ENCODE measurements around the gene GGT1. TPM values are rescaled to one million over a fixed set of nuclear protein-coding genes. Genes with fewer than 3 reads are reported as not detected.
"Not testable (repeated sequence)": the region's sequence is repeated elsewhere in the genome, so short reads cannot be mapped to it uniquely, and the experiment has no call there.

GGT1 gene
- polyA plus RNA-seq, 3 donors = 47.9 to 89.3 (median 80.4) TPM

DNA sequence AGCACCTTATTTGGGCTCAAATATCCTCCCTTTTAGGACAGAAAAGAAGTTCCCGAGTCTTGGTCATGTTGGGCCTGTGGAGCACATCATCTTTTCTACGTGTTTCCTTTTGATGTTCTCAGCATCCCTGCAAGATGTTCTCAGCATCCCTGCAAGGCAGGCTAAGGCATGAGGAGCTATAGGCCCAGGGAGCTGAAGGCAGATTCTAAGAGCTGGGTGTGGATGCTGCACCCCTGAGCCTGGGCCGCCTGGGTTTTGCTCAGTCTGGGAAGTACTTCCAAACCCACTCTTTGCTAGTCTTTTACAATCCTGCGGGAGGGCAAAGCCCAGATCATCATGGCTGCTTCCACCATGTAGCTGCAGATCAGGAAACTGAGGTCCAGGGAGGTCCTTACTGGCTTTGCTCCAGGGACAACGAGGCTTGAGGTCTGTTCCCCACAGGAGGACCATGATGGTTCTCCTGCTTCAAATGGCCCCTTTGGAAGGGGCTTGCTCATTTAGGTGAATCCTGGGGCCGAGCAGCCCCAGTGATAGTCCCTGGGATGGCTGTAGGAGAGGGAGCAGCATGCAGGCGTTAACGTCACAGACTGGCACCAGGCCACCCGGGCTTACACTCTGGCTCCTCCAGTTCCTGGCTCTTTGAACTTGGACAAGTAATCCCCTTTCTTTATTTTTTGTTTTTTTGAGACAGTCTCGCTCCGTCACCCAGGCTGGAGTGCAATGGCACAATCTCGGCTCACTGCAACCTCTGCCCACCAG, 20.8 kb upstream of the GGT1 start:
- no peak for DNase-seq

DNA sequence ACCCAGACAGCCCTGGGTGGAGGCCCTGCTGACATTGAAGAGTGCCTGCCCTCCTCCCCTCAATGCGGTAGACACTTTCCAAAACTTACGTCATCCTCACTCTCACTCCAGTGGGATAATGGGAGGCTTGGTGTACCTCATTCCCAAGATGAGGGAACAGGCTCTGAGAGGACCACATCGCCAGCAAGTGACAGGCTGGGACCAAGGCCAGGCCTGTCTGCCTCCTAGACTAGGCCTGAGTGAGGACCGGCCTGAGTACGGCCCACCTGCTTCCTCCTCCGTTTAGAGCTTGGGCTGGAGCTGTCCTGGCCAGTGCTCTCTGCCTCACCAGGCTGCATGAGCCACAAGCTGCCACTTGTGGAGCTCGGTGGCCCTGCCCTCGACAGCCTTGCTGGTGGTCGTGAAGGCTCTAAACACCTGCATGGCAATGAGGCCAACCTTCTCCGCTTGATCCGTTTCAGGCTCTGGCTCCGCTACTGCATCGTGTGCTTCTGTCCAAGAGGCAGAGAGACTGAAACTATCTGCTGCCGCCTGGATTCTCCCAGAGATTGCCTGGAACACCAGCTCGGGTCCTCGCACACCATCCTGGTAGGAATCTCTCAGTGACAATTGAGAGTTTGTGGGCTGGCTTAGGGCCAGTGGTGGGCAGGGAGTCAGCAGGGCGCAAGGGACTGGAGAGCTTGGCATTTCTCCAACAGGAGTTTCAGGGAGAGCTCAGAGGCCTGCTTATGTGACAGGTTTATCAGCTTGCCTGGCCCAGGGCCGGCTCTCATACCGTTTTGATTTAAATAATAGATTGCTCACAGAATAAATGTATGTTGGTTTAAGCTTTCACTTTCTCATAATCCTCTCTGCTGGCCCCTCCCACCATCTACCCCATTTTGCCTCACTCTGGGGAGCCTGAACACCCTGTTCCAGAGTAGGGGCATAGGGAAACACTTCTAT, 19.5 kb upstream of the GGT1 start:
- DNase-seq = no peak

DNA sequence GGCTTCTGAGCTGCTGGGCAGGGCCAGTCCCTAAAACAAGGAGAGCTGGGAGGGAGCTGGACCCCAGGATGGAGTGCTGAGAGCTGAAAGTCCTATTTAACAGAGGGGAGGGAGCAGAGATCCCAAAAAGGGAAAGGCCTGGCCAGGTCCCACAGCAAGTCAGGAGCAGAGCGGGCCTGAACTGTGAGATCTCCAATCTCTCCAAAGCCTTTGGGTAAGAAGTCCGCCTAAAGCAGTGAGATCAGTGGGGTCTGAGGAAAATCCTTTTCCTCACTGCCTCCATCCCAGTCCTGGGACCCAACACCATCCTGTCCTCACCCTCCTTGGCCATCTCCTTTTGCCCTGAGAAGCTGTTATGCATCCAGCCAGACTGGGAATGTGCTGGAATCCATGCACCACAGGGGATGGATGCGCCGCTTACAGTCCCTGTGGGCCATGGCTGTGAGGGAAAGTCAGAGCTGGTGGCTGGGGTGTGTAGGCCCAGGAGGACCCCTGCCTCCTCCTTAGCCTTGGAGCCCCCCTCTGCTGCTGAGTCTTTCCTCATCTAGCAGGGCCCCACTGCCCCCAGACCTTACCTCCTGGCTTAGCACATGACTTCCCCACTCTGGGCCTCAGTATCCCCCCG, 18.7 kb upstream of the GGT1 start:
- no peak for DNase-seq

DNA sequence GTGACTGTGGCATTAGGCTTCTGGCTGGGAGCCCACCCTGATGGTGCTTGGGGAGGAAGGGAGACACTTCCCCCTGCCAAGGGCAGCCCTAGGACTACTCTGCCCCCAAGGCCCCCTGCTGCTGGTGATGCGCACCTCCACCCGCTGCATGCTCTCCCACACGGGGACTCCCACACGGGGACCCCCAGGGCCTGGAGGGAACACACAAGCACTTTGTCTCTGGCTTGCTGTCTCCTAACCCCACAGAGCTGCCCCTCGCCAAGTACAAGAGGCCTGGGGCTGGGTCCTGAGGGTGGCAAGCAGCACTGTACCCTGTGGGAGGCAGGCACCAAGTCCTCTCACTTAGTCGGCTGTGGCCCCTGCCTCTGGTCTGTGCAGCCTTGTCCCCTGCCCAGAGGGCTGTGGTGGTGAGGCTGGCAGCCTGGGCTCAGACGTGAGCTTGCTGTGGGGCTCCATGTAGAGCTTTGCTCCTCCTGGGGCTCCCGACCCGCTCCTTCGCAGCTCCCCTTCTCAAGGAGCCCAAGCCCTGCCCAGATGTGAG, 18.1 kb upstream of the GGT1 start:
- no peak for DNase-seq

DNA sequence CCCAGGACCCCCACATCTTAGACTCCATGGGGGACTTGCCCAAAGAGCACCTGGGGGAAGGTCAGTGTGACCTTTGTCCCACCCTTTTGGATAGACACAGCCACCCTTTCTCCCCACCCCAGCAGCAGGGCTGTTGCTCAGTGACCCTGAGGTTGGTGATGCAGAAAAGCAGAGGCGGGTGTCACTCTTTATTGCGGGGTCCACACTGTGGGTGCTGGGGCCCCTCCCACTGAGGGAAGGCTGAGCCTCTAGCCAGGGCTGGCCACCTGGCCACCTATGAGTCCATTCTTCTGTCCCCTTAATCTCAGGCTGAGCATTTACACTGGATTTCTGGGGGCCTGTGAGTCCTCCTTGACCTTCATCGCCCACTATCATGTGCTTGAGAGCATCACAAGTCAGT, 17.5 kb upstream of the GGT1 start:
- DNase-seq = no peak

DNA sequence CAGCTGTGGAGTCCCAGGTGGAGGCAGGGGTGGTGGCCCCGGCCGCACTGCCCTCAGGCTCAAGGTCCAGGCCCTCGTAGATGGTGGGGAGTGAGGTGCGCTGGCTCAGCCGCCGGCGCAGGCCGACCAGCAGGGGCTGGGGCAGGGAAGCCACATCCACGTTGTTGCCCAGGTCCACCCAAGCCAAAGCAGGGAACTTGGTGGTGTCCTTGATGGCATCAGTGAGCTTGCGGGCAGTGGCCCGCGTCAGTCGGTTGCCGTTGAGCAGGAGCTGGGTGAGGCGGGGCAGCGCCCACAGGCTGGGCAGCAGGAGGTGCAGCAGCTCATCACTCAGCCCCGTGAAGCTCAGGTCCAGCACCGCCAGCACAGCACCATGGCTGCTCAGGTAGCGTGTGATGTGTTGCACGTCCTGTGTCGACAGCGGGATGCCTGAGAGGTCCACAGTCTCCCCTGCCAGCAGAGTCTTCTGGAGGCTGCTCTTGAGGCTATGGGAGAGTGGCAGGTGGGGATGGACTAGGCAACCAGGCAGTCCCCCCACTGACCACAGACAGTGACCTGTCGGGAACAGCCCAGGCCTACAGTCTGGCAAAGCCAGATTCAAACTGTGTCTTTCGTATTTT, 17.0 kb upstream of the GGT1 start:
- DNase-seq = no peak

DNA sequence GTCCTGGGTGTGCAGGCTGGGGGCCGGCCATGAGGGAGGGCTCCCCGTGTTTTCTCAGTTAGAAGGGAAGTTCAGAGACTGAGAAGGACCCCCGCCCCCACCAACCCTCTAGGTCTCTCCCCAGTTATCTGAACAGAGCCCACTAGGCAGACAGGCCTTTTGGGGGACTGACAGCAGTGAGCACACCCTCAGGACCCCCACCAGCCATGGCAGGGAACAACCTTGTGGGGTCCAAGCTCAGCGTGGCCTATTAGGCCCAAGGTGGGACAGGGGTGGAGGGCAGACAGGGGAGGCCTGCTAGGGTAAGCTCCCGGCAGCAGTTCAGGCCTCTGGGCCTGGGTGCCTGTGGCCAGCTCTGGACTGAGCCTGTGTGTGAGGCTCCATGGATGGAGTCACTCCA, 15.7 kb upstream of the GGT1 start:
- no peak for DNase-seq

DNA sequence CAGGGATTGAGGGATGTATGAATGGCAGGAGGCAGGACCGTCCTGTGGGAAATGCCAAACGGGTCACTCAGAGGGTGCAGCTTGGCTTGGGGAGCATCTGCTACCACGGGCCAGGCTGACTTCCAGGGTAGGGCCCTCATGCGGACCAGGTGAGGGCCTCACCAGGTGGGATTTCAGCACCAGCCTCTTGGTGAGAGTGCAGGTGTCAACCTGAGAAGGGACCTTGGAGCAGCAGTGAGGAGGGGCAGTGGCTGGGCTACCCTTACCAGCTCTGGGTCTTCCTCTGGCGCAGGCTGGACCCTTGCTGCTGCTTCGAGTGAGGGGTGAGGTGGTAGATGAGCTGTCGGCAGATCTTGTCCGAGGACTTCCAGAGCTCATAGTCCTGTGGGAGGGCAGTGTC, 15.0 kb upstream of the GGT1 start:
- DNase-seq = no peak

DNA sequence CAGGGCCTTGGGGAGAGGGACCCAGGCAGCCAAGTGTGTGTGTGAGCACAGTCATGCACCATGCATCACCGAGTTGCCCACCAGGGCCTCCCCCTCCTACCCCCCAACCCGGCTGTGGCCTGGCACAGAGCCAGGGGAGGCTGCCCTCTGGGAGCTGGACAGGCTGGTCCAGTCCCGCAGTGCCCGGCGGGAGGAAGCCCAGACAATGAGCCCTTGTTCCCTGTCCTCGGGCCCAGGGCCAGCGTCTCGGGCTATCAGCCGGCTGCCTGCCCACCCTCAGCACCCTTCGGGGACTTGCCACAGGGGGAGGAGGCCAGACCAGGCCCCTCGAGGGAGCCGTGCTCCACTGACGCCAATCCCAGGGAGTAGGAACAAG, 14.6 kb upstream of the GGT1 start:
- DNase-seq = no peak

DNA sequence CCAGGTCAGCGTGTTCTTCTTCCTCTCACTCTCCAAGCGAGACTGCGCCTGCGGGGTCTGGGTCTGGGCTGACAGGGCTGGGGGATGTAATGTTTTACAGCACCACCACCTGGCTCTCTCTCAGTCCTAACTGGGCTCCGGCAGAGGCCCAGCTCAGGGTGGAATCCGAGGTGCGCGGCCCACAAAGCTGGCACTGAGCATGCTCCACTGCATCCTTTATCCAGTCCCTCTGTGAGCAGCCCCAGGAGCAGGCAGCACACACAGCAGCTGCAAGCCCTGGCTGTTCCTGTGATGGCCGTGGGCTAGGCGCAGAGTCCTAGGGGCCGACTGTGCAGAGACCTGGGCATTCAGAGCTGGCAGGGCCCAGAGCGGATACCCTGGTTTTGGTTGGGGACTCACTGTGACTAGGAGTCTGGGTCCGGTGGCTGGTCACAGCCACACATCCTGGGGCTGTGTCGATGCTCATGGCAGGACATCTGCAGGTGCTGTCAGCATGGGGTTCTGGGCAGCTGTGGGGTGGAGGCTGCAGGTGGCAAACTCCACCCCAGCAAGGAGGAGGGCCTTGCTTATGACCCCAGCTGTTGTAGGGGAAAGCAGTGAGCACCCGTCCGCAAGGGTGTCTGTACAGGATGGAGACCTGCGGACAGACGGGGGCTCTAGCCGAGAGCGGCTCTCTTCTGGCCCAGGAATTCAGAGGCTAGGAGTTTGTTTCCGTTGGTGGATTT, 14.1 kb upstream of the GGT1 start:
- no peak for DNase-seq

DNA sequence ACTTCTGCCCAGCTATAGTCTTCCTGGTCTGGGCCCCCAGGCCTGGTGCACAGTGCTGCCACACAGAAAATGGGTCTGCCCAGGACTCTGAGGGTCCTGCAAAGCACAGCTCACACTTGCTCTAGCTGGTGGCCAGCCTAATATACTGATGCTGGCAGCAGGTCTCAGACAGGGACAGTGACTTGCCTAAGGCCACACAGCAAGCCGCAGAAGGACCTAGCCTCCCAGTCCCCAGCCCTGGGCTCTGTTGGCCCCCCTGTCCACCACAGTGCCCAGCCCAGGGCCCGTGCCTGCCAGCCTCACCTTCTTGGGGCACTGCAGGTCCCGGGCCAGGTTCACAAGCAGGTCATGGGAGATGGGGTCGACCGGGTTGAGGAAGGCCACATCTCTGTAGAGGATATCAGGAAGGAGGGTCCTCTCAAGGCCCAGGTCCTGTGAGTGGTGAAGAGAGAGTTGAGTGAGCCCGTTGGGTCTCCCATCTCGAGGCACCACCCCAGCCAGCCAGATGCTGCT, 13.4 kb upstream of the GGT1 start:
- DNase-seq = no peak

DNA sequence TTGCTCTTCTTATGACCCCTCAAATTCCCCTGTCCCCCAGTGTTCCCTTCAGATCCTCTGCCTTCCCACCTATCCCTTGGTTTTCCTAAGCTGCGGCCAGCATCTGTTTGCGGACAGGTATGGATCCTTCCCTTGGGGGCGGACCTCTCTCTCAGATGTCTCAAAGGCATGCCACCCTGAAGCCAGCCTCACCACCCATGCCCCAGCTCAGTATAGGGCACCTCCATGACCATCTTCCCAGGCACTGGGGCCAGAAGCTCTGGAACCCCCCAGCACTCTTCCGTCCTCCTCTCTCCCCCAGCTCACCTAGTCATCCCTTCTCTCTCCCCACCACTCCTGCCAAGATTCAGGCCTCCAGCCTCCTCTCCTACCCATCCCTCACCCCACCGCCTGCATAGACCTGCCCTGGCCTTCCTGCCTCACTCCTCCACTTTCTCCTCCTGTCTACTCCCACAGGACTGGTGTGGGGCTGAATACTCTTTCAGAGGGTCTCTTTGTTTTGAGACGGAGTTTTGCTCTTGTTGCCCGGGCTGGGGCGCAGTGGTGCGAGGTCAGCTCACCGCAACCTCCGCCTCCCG, 12.3 kb upstream of the GGT1 start:
- DNase-seq = no peak

DNA sequence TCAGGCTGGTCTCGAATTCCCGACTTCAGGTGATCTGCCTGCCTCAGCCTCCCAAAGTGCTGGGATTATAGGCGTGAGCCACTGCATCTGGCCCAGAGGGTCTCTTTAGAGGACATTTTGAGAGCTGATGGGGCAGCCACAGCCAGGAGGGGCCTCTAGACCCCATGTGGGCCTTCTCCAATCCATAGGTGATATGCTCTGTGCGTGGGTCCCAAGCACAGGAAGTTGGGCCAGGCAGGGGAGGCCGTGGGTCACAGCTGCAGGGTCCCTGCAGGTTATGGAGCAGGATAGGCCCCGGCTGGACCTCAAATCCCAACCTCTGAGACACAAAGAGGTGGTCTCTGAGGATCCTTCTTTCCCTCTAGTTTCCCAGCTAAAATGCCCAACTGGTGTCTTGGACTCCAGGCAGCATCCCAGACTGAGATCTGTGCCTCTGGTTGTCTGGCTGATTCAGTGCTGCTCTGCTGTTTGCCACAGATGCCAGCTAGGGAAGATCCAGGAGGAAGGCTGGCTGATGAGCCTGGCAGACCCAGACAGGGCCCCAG, 11.6 kb upstream of the GGT1 start:
- no peak for DNase-seq

DNA sequence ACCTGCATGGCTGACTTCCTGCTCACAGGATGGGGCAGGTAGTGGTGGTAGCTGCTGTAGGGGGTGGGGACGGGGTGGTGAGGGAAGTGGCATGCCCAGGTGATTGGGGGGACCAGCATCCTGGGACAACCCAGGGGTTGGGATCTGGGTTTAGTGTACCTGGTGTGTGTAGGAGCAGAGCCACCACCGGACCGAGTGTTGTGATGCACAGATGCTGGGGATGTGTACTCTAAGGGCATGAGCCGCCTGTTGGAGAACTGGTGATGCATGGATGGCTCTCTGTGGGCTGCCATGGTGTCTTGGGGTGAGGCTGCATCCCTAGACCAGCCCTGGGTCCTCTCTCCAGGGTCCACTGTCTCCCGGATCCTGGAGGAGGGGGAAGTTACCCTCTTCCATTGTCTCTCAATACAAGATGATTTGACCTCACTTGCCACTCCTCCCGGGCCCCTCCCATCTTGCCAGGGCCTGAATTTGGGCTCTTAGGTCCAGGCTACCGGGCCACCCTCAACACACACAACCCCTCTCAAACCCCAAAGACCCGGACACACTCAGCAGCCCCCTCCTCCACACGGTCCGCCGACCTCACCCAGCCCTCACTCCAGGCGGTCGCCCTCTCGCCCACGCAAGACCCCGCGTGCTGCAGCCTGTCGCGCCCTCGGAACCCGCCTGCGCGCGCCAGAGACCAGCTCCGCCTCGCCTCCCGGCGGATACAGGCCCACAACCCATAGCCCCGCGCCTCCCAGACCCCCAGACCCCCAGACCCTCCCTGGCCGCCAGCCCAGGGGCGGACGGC, 10.7 kb upstream of the GGT1 start:
- DNase-seq = no peak

DNA sequence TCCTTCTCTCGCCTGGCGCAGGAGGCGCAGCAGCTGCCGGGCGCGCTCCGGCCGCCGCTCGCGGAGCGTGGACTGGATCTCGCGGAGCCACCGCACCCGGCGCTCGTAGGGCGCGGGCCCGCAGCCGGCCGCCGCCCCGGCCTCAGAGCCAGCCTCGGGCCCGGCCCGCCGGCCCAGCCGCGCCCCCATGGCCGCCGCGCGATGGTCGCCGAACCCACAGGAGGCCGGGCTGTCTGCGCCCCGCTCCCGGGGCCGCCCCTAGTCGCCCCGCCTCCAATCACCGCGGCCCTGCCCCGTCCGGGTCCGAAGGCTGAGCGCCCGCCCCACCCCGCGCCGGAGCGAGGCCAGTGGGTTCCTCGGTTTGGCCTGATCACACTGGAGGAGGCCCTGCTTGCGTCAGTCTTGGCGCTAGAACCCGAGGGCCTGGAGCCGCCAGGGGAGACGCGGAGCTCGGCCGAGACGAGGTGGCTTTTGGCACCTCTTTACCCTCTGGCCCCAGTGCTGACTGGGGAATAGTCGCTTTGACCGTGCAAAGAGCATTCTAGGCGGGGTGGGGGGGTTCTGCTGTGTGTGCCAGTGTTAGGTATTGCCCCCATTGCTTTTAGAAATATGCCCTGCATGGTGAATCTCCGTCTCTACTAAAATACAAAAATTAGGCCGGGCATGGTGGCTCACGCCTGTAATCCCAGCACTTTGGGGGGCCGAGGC, 10.0 kb upstream of the GGT1 start, which contains the start of gene LRRC75B:
LRRC75B (minus strand) TSS at position 223 of the 708 bp plus-strand sequence; CDS start at position 189, 34 bp downstream.
- DNase-seq = peak; percentile 87

DNA sequence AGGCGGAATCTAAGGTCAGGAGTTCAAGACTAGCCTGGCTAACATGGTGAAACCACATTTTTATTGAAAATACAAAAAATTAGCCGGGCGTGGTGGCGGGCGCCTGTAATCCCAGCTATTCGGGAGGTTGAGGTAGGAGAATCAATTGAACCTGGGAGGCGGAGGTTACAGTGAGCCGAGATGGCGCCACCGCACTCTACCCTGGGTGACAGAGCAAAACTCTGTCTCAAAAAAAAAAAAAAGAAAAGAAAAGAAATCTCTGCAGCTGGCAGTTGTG, 9.5 kb upstream of the GGT1 start:
- not testable (repeated sequence) for DNase-seq

DNA sequence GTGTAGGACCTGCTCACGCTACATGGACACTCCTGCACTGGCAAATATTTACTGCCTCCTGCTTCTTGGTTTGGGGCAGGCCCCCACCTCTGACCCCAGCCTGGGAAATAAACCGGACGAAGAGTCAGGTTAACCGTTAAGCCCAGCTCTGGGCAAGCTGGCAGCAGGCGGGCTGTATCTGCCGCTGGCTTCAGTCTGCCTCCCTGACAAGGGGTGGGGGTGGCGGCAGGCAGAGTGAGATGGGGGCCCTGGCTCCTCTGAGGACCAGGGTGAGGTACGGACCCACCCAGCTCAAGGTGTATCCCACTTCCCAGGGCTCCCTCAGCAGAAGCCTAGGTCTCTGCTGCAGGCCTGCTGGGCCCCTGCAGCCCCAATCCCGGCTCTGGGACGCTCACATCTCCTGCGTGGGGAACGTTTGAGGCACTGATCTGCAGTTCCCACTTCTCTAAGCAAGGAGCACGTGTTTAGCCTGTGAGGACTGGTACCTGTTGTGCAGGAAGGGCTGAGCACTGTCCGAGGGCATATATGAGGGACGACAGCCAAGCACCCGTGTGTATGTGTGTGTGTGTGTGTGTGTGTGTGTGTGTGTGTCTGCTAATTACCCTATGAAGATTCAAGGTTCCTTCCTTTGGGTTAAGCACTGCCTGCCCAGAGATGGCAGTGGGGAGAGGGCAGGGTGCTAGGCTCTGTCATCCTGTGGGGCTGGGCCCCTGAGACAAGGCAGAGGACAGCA, 9.0 kb upstream of the GGT1 start:
- DNase-seq = no peak

DNA sequence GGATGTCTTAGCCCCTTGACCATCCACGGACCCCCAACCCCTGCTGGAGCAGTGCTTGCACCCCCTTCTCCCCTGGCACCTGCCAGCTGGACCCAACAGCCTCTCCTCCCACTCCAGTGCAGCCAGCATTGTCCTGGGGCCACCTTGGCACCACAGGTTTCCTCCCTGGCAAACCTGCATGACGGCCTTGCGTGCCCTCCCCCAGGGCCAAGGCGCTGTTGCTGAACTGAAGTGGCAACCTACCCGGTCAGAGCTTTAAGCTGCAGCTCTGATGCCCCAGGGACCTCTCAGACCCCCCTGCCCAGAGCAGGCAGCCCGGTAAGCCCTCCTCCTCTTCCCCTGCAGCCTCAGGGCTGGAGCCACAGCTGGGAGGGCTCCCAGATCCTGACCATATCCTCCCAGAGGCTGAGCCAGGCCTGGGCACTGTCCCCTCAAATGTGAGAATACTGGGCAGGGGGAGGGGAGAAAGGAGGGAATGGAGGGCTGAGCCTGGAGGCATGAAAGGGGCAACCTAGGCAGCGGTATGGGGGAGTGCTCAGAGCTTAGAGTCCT, 8.3 kb upstream of the GGT1 start:
- no peak for DNase-seq

All from renal pelvis (tissue), 4 donors.